Neuronal stem cell (in vitro differentiated cells): ENCODE data around the gene ODAD2. TPM values are rescaled to one million over a fixed set of nuclear protein-coding genes. Genes with fewer than 3 reads are reported as not detected.

ENCODE experiments used
- DNase-seq: peaks from one replicate; pipeline ENCODE4 v3.0.0-alpha.2; 2013; ENCODE audit warnings: low spot score
- H2AFZ ChIP-seq: one replicate; pipeline ENCODE4 v1.6.1; 2013; ENCODE audit warnings: mild to moderate bottlenecking, low read length, inconsistent platforms
- H2AK5ac ChIP-seq: 2 replicates; pipeline ENCODE4 v1.6.1; 2013; ENCODE audit warnings: low read depth, mild to moderate bottlenecking, inconsistent platforms, low read length, moderate library complexity, mixed read lengths
- H2BK120ac ChIP-seq: 2 replicates; pipeline ENCODE4 v1.6.1; 2013; ENCODE audit warnings: low read depth, mild to moderate bottlenecking, inconsistent platforms, low read length, moderate library complexity, mixed read lengths
- H2BK12ac ChIP-seq: one replicate; pipeline ENCODE4 v1.6.1; 2013; ENCODE audit warnings: low read length, inconsistent platforms
- H2BK15ac ChIP-seq: 2 replicates; pipeline ENCODE4 v1.6.1; 2013; ENCODE audit warnings: mild to moderate bottlenecking, low read length, inconsistent platforms, mixed read lengths
- H2BK5ac ChIP-seq: one replicate; pipeline ENCODE4 v1.6.1; 2013; ENCODE audit warnings: inconsistent platforms, mild to moderate bottlenecking, low read length, moderate library complexity
- H3K14ac ChIP-seq: one replicate; pipeline ENCODE4 v1.6.1; 2013; ENCODE audit warnings: low read length, inconsistent platforms
- H3K18ac ChIP-seq: 2 replicates; pipeline ENCODE4 v1.6.1; 2013; ENCODE audit warnings: low read length, inconsistent platforms
- H3K23ac ChIP-seq: 2 replicates; pipeline ENCODE4 v1.6.1; 2013; ENCODE audit warnings: low read depth, mild to moderate bottlenecking, mixed read lengths, low read length, inconsistent platforms; ENCODE audit not compliant: poor library complexity
- H3K27ac ChIP-seq: replicated peaks from 3 replicates; pipeline ENCODE4 v1.5.1; 2013; ENCODE audit warnings: low read length, inconsistent platforms
- H3K27me3 ChIP-seq, 3 experiments: 2 replicates each; pipeline ENCODE4 v1.6.1; 2013; ENCODE audit warnings: low read length in 3 of 3, mild to moderate bottlenecking in 2 of 3, inconsistent platforms in 1 of 3, low read depth in 1 of 3, mixed read lengths in 1 of 3, moderate library complexity in 1 of 3; ENCODE audit not compliant: control insufficient read depth in 3 of 3, insufficient read depth in 3 of 3
- H3K36me3 ChIP-seq, 2 donors: replicated peaks in 1 of 2; 2 replicates each; pipeline ENCODE4 v1.6.1; 2013; ENCODE audit warnings: low read length in 2 of 2; ENCODE audit not compliant: control insufficient read depth in 2 of 2, insufficient read depth in 2 of 2
- H3K4ac ChIP-seq: 2 replicates; pipeline ENCODE4 v1.6.1; 2013; ENCODE audit warnings: inconsistent platforms, mild to moderate bottlenecking, low read length, moderate library complexity
- H3K4me1 ChIP-seq, 2 donors: 1 replicate in 1 of 2; 2 replicates in 1 of 2; pipeline ENCODE4 v1.6.1; 2013; ENCODE audit warnings: low read length in 2 of 2, low read depth in 1 of 2; ENCODE audit not compliant: control insufficient read depth in 2 of 2, insufficient read depth in 1 of 2
- H3K4me2 ChIP-seq: one replicate; pipeline ENCODE4 v1.6.1; 2013; ENCODE audit warnings: mild to moderate bottlenecking, low read length, inconsistent platforms; ENCODE audit not compliant: insufficient read depth, poor library complexity, severe bottlenecking
- H3K4me3 ChIP-seq, 2 donors: 2 replicates each; pipeline ENCODE4 v1.5.1; 2013; ENCODE audit warnings: low read length in 2 of 2, mild to moderate bottlenecking in 2 of 2, inconsistent platforms in 1 of 2, moderate library complexity in 1 of 2
- H3K79me1 ChIP-seq: one replicate; pipeline ENCODE4 v1.6.1; 2013; ENCODE audit warnings: low read depth, mild to moderate bottlenecking, inconsistent platforms, low read length, moderate library complexity
- H3K9ac ChIP-seq: one replicate; pipeline ENCODE4 v1.6.1; 2013; ENCODE audit warnings: mild to moderate bottlenecking, low read depth, low read length, inconsistent platforms; ENCODE audit not compliant: poor library complexity
- H3K9me3 ChIP-seq, 2 donors: replicated peaks in 1 of 2; 2 replicates each; pipeline versions ENCODE3 to v1.6.1; 2013; ENCODE audit warnings: low read length in 2 of 2, mild to moderate bottlenecking in 2 of 2, inconsistent platforms in 1 of 2, low read depth in 1 of 2, mixed read lengths in 1 of 2, moderate library complexity in 1 of 2; ENCODE audit not compliant: control insufficient read depth in 2 of 2, insufficient read depth in 1 of 2
- H4K8ac ChIP-seq: one replicate; pipeline ENCODE4 v1.6.1; 2013; ENCODE audit warnings: low read depth, mild to moderate bottlenecking, inconsistent platforms, low read length, moderate library complexity
- H4K91ac ChIP-seq: one replicate; pipeline ENCODE4 v1.6.1; 2013; ENCODE audit warnings: low read length, low read depth, mild to moderate bottlenecking, inconsistent platforms; ENCODE audit not compliant: poor library complexity
- WGBS, 2 donors: extraction: QIAGEN DNeasy Blood & Tissue Kit; methylation state at CpG; one replicate each; pipeline ENCODE4 v1.1.7; 2013; ENCODE audit warnings: missing lambda C conversion rate in 2 of 2, mixed read lengths in 1 of 2; ENCODE audit not compliant: insufficient read length in 2 of 2, insufficient replicate concordance in 1 of 2; ENCODE audit errors: extremely low coverage in 2 of 2; 5-methylcytosine and 5-hydroxymethylcytosine counted together
- polyA plus RNA-seq, 2 experiments: library from polyadenylated mRNA; stranded (reverse); fragments of 200-250 nt; gene quantifications; one replicate each; pipeline ENCODE4 v1.2.3, GENCODE V29; 2013

The ODAD2 gene
- polyA plus RNA-seq (2013, experiment 1 of 2) = 2.0 TPM
- 1.6 TPM for polyA plus RNA-seq (2013, experiment 2 of 2)

GRCh38 chr10:27998954-27999275, at the start of gene ODAD2:
Gene ODAD2, minus strand, starts transcription at chr10:27999079. Its CDS starts 3,937 bp downstream, at chr10:27995142.
- Histone ChIP-seq H3K9me3 (no peaks in the 10 kb centered on the region), H3K27me3 (peaks cover 0 to 6% (median 0%) of the 10 kb centered on the region in 3 experiments), H2BK12ac (peak within 1 kb of the TSS; percentile 90), H4K91ac (no peak within 1 kb of the TSS), H2AFZ (peak within 1 kb of the TSS; percentile 94), H2BK15ac (peak within 1 kb of the TSS; percentile 99), H3K23ac (peak within 1 kb of the TSS; percentile 70), H3K36me3 (peaks cover 0 to 6% of the 10 kb centered on the region in 2 donors), H3K18ac (peak within 1 kb of the TSS; percentile 99), H3K79me1 (no peaks in the 10 kb centered on the region), H3K14ac (peak within 1 kb of the TSS; percentile 71), H2AK5ac (no peak within 1 kb of the TSS), H2BK120ac (peak within 1 kb of the TSS; percentile 99), H3K9ac (peak within 1 kb of the TSS; percentile 98), H2BK5ac (peak within 1 kb of the TSS; percentile 89), H3K4me2 (peak within 1 kb of the TSS; percentile 78), H3K27ac (peak within 1 kb of the TSS; percentile 50), H3K4me3 (peak within 1 kb of the TSS; percentile 61 to 82), H3K4me1 (peaks cover 1 to 19% of the 10 kb centered on the region in 2 donors), H4K8ac (peak within 1 kb of the TSS; percentile 96), H3K4ac (no peak within 1 kb of the TSS)
- DNase-seq = no peak
- no CpG with 5 or more reads among the region's 30 CpGs for WGBS, 2 donors

- DNase-seq = no peak
- H3K27ac ChIP-seq = no peak overlapping the region
- no peak overlapping the region for H3K18ac ChIP-seq
- no peak overlapping the region for H2BK120ac ChIP-seq
- H3K14ac ChIP-seq = no peak overlapping the region
- H3K79me1 ChIP-seq = no peaks in the 10 kb centered on the region
- H2BK5ac ChIP-seq = no peak overlapping the region
- no peak overlapping the region for H4K91ac ChIP-seq
- no peak overlapping the region for H3K4ac ChIP-seq
- no peak overlapping the region for H2AK5ac ChIP-seq
- no CpG with 5 or more reads among the region's 4 CpGs for WGBS, 2 donors
- peaks cover 0 to 2% of the 10 kb centered on the region in 2 donors for H3K9me3 ChIP-seq
- no peak overlapping the region for H2AFZ ChIP-seq
- no peaks in the 10 kb centered on the region for H3K27me3 ChIP-seq
- H3K23ac ChIP-seq = no peak overlapping the region
- no peaks in the 10 kb centered on the region for H3K36me3 ChIP-seq
- no peak overlapping the region for H3K9ac ChIP-seq
- no peak overlapping the region for H3K4me2 ChIP-seq
- no peak overlapping the region for H2BK12ac ChIP-seq
- no peak overlapping the region for H2BK15ac ChIP-seq
- no peak overlapping the region for H4K8ac ChIP-seq
- H3K4me3 ChIP-seq = no peak overlapping the region
- H3K4me1 ChIP-seq = no peaks in the 10 kb centered on the region
These were observed 48.2 kb upstream of the ODAD2 start for GRCh38 chr10:28047061-28047460.

GRCh38 chr10:28046579-28046978, 47.7 kb upstream of the ODAD2 start:
- H3K9ac ChIP-seq = no peak overlapping the region
- no peak overlapping the region for H3K14ac ChIP-seq
- H4K91ac ChIP-seq = no peak overlapping the region
- H2BK120ac ChIP-seq = no peak overlapping the region
- H3K4me2 ChIP-seq = no peak overlapping the region
- no peak for DNase-seq
- no peak overlapping the region for H2BK12ac ChIP-seq
- H3K36me3 ChIP-seq = no peaks in the 10 kb centered on the region
- H3K9me3 ChIP-seq = peaks cover 0 to 2% of the 10 kb centered on the region in 2 donors
- H3K27ac ChIP-seq = no peak overlapping the region
- no peak overlapping the region for H2BK5ac ChIP-seq
- no peak overlapping the region for H3K18ac ChIP-seq
- H3K79me1 ChIP-seq = no peaks in the 10 kb centered on the region
- H2BK15ac ChIP-seq = no peak overlapping the region
- no peaks in the 10 kb centered on the region for H3K4me1 ChIP-seq
- no peak overlapping the region for H3K4ac ChIP-seq
- no peak overlapping the region for H2AFZ ChIP-seq
- no peak overlapping the region for H4K8ac ChIP-seq
- H3K27me3 ChIP-seq = no peaks in the 10 kb centered on the region
- H3K4me3 ChIP-seq = no peak overlapping the region
- H3K23ac ChIP-seq = no peak overlapping the region
- WGBS, 2 donors = no CpG with 5 or more reads among the region's 3 CpGs
- no peak overlapping the region for H2AK5ac ChIP-seq

GRCh38 chr10:28043941-28044340, 45.1 kb upstream of the ODAD2 start:
- Histone ChIP-seq H3K36me3 (no peaks in the 10 kb centered on the region), H3K18ac (no peak overlapping the region), H3K27ac (no peak overlapping the region), H3K14ac (no peak overlapping the region), H2BK120ac (no peak overlapping the region), H3K23ac (no peak overlapping the region), H2BK15ac (no peak overlapping the region), H3K4me2 (no peak overlapping the region), H3K27me3 (no peaks in the 10 kb centered on the region), H2BK12ac (no peak overlapping the region), H2AFZ (no peak overlapping the region), H3K4me1 (no peaks in the 10 kb centered on the region), H3K79me1 (no peaks in the 10 kb centered on the region), H2BK5ac (no peak overlapping the region), H3K9me3 (no peaks in the 10 kb centered on the region), H4K91ac (no peak overlapping the region), H3K4me3 (no peak overlapping the region), H4K8ac (no peak overlapping the region), H2AK5ac (no peak overlapping the region), H3K4ac (no peak overlapping the region), H3K9ac (no peak overlapping the region)
- DNase-seq = no peak
- no CpG with 5 or more reads among the region's 1 CpG for WGBS, 2 donors
